Activated CD4-positive, alpha-beta T cell treated with anti-CD3 and anti-CD28 coated beads, Interleukin-2, amount 50 U/mL, for 24 hours (primary cell): Measurements from ENCODE around the gene NRARP.
A peak's percentile ranks its signal among the peaks of the same experiment; 100 is the strongest.

Source experiments
- DNase-seq, 2 donors: peaks; one replicate each; pipeline ENCODE4 v3.0.0-alpha.2; 2020; ENCODE audit warnings: low read depth in 1 of 2, low spot score in 1 of 2

NRARP gene

DNA sequence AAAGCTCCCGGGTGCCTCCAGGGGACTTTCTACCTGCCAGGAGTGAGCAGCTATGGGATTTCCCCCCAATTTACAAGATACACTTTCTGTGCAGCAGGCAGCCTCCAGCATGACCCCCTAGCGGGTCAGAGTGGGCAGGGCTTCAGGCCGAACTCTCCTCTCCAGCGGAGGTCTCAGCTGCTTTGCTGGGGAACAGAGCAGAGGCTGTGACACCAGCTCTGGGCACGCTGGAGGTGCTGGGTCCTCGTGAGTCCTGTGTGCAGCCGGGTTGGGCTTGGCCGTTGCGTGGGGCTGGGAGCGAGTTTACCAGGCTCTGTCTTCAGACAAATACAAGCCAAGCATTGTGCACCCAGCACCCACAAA is 2.9 kb downstream of the NRARP start:
- no peak for DNase-seq

DNA sequence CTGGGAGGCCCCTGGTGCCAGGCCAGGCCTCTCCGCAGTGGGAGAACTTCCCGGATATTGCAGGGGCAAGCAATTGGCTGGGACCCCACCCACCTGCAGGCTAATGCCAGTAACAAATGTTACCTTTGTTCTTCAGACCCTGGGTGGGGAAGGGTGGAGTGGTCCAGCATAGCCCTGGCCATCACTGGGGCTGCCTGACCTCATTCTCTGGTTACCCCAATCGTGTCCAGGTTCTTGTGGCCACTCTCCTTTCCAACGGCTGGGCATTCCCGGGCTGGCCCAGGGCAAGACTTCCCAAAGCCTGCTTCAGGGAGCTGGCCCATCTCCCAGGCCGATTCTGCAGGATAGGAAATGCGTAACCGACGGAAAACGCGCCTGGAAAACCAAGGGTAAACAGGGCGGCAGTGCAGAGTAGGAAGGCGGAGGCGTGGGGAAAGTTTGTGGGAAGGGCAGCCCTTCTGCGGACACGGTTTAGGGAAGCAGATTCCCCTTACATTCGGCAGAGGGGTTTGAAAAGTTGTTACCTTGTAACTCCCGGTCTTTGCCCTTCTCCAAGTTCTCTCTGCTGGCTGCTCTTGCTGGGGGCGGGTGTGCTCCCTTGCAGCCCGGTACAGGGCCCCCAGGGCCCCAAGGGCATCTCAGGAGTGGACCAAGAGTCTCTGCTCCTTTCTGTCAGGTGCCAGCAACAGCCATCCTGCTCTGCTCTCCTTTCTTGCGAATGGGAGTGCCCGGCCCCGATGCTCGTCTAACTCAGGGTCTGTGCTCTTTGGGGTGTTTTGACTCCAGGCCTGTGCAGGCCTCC is 3.5 kb downstream of the NRARP start:
- no peak for DNase-seq

DNA sequence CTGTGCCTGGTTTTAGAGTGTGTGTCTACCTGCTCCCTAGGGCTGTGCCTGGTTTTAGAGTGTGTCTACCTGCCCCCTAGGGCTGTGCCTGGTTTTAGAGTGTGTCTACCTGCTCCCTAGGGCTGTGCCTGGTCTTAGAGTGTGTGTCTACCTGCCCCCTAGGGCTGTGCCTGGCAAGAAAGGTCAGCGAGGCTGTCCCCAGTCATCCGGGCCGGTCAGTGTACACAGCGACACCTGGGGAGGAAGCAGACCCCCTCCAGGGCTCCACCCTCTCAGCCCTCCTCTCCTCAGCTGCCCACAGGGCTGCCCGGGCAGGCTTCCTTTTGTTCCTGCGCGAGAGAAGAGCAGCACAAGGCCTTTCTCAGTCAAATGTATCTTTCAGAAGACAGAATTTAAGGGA is 4.1 kb downstream of the NRARP start:
- DNase-seq, result no peak

DNA sequence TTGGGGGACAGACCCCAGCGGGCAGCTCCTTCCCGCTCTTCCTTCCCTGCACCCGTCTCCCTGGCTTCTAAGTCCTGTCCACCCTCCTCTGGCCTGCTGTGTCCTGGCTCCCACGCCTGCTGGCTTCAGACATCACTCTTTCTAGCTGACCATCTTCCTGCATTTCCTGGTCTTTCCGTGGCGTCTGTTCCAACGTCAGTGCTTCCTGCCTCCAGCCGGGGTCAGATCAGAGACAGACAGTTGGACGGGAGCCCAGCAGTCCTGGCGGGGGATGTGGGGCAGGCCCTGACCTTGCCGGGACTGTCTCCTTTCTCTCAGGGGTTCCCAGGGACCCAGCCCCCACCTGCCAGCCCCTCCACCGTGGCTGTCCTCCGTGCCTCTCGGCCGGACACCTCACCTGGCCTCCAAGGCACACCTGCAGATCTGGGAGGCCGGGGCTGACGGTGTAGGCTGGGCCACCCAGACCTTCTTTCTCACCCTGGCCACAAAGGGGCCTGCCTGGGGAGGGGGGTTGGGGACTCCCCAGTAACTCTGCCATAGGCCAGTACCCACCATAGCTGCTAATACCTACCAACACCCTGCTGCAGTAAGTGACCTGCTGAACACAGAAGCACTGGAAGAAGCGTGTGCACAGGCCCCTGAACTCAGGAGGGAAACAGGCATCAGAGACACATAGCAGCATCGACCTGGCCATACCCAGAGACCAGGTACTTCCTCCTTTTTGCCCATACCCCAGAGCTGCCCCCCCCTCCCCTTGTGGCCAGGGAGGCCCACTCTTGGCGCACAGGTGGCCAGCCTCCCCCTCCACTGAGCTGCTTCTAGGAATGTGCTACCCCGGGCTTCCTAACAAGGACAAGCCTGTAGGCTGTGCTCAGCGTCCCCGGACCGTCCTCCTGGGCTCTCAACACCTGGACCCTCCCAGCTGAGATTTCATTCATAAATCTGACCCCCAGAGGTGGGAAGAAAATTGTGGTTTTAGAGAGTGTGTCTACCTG is 5.1 kb downstream of the NRARP start:
- DNase-seq, result no peak

DNA sequence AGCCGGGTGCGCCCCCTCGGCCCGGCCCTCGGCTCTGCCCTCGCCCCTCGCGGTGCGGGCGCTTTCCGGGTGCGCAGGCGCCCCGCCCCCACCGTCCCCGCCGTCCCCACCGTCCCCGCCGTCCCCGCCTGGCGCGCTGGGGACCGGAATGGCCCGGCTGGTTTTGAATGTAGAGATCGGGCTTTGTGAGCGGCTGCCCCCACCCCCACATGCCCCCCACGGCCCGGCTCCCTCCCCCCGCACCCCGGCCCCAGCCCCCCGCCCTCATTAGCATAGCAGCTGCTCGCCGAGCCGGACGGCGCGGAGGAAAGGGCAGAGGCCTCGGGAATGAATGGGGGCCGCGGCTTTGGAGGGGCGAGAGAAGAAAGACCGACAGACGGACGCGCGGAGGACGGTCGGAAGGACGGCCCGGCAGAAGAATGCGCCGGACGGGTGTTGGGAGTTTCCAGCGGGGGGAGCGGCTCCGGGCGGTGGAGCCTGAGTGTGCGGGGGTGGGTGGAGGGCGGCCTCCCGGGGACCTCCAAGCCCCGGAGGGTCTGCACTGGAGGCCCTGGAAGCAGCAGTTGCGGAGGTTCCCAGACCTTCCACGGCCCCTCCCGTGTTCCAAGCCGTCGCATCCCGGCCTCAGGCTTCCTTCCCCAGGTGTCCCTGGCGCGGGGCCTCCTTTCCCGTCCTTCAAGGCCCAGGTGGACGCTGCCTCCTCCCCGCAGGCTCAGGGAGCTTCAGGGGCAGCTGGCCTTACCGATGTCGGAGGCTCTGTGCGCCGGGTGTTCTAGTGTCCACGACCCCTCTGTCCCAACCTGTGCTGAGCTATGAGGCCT is 6.0 kb downstream of the NRARP start:
- DNase-seq, result no peak

DNA sequence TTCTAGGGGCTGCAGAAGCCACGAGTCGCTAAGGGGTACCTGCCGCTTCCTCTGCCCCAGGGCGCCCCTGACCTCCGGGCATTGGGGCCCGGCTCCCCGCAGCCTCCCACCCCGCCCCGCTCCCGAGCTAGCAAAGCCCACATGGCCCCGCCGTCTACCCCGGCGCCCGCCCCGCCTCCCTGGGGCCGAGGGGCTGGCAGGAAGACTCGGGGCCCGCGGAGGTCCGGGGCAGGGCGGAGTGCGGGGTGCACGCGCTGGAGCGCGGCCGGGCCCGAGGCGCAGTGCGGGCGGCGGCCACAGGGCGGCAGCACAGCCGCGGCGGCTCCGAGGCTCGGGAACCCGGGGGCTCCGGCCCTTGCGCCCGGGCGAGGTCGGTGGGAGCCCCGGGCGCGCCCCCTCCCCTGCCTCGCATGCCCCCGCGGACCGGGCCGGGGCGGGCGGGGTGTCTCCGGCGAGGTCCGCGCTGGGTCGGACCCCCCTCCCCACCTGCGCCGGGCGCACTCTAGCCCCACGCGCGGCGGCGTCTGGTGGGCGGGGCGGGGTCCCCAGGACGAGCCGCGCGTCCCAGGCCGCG is 6.7 kb downstream of the NRARP start:
- peak in 1 of 2 donors; percentile 40 for DNase-seq

DNA sequence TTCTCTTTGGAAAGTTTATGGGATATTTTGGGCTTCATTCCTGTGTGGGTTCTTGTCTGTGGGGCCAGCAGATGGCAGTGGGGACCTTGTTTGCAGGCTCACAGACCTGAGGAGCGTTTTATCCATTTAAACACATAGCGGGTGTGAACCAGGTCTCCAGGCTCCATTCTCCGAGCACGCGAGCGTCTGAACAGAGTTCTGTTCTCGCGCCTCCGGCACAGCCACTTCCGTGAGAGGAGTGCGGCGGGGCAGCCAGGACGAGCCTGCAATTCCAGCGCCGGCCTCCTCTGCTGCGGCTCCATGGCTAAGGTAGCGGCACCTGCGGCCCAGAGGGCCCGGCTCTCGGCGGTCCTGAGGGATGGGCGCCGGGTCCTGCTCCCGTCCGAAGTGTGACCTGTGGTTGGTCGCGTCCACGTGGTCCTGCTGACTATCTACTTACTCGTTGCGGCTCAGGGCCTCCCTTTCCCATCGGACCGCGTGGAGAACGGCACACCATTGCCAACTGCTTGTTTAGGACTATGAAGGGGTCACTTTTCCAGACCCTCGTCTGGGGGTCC is 7.3 kb downstream of the NRARP start:
- DNase-seq, result no peak

DNA sequence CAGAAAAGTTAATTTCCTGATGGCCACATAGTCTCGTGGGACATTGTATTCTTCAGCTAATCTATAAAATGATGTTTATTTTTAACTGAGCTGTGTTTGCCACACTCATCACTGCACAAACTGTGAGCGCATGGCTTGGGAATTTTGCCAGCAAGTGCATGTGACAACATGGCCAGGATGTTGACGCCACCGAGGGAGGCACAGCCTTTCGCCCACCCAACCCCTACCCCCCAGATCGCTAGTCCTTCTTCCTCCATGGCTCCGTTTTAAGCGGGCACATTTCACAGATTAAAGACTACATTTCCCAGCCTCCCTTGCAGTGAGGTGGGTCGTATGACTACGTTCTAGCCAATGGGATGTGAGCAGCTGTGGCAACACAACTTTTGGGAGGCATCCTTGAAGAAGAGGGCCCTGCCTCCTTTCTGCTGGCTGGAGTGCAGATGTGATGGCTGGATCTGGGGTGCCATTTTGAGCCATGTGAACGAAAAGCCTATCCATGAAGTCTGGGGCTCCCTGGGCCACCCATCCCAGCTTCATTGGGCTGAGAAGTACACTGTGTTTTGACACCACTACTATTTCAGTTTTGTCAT is 7.9 kb downstream of the NRARP start:
- DNase-seq, result no peak

DNA sequence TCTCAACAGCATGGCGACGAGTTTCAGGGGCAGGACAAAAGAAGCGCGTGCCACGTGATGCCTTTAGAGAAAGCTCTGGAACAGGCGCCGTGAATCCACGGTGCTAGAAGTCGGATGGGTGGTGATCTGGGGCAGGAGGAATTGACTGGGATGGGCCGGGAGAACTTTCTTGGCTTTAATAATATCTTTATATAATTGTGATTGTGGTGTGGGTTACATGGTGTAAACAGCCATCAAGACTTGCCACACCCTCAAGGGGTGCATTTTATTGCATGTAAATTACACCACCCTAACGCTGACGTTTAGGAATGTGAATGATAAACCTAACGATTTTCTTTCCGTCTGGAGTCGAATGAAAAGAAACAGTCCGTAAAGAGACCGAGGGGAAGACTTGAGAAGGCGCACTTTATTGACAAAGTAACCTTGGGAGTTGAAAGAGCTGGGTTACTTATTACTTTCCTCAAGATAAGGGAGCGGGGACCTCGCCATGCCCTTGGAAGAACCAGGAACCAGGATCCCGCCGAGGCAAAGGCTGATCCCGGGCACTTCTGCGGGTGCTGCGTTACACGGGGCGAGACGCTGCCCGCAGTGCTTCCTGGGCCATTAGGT is 8.5 kb downstream of the NRARP start:
- no peak for DNase-seq

DNA sequence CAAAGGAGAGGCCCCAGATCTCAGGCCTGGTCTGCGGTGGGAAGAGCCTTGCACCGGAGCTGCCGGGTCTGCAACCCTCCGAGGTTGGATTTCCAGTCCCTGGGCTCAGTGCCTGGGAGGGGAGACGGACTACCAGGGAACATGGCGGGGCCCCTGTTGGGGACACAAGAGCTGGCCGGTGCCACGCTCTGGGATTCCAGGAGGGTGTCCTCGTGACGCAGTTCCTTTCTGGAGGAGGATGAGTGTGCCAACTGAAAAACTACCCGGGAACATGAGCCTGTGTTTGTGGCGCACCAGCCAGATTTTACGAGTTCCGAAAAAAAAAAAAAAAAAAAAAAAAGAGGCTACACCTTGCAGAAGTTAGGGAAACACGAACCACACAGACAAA is 9.0 kb downstream of the NRARP start:
- no peak for DNase-seq

DNA sequence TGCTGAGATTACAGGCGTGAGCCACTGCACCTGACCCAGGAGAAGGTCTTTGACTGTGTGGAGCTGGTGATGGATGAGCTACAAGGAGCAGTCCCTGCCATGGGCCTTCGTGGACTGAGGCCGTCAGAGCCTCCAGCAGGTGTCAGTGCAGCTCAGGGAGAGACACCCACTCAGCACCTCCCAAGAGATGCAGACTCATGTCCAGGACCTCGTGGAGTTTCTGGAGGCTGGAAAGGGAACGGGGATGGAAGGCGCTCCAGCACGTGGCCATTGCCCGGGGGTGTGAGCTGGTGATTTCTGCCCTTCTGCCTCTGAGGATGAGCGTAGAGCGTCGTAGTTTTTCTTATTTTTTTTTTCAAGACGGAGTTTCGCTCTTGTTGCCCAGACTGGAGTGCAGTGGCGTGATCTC is 15.1 kb downstream of the NRARP start:
- no peak for DNase-seq

DNA sequence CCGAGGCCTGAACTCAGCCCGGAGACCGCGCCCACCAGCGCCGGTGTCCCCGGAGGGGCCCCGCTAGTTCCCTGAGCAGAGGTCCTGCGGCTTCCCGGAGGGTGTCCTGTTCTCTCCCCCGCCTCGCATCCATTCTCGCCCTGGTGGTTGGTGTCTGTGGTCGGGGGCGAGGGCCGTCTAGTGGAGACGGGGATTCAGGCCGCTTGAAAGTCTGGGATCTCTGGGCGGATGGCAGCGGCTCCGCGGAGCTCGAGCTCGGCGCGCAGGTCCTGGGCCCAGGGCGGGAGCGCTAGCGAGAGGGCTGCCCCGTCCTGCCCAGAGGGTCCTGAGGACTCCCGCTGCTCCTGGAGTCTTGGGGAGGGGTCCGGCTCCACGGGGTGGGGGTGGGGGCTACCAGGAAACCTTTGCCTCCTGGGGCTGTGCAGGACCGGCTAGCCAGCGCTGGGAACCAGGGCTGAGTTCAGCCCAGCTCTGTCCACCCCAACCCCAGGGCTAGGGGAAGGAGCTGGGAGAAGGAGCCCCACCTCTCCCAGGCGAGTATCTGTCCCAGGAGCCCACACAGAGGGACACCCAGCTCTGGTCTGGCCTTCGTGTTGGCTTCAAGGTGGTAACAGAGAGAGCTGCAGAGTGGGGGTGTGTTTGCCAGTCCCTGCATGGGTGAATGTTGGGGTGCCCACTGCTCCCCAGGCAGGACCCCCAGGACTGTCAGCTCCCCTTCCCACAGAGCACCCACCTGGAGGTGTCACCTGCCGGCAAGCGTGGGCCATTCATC is 20.5 kb downstream of the NRARP start:
- no peak for DNase-seq

DNA sequence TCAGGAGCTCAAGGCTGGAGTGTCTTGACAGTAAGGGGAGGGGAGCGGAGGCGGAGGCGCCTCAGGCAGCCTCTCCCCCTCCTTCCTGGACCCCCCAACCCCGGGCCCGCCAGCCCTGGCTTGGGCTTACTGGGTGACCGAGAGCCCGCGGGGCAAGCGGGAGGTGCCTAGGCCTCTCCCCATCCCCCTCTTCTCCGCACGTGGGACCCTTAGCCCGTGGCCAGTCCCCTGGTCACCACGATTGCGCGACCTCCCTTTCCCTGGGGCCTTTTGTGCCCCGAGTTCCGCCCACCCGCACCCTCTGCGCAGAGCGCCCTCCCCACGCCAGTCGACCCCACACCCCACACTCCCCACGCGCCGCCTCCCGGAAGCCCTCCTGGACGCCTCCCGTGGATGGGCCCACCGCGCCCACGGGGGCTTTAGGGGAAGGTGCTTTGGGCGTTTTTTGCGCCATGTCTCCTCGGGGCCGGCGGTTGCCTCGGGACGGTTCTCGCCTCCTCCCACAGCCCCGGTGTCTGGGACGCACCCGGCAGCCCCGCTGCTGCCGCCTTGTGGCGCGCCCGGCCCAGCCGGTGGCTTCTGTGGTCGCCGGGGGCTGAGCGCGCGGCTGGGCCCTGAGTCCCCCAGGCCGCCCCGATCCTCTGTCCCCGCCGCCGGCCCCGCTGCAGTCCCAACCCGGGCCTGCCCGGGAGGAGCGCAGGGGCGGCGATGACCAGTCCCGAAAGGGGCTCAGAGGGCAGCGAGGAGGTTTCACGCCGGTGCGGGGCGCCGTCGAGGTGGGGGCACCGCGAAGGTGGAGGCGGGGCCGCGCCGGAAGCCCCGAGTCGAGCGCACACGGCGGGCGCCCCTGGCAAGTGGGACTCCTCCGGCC is 21.4 kb downstream of the NRARP start:
- no peak for DNase-seq

DNA sequence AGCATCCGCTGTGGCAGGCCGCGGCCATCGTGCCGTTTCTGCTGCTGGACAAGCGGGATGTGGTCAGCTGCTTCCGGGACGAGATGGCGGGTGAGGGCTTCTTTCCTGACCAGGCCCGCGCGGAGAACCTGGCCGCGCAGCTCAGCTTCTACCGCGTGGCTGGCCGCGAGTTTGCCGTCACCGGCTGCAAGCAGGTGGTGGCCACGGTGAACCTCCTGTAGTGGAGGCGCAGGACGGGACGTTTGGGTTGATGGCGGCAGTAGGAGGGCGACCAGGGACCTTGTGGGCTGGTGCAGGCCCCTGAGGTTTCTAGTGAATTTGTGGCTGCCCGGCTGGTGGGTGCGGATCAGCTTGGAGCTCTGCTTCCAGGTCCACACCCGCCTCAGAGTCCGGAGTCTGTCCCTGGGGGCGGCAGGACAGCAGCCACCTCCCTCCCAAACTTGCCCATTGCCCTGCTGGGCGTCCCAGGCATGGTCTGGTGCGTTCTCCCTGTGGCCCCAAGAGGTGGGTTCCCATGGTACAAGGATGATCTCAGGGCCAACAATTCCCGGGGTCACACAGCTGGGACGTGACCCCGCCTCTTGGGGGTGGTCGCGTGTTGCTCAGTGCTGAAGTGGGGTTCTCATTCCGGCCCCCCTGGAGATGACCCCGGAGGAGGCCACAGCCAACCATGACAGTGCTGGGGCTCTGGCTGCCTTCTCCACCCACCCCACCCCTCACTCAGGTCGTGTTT is 22.2 kb downstream of the NRARP start:
- DNase-seq, result no peak

DNA sequence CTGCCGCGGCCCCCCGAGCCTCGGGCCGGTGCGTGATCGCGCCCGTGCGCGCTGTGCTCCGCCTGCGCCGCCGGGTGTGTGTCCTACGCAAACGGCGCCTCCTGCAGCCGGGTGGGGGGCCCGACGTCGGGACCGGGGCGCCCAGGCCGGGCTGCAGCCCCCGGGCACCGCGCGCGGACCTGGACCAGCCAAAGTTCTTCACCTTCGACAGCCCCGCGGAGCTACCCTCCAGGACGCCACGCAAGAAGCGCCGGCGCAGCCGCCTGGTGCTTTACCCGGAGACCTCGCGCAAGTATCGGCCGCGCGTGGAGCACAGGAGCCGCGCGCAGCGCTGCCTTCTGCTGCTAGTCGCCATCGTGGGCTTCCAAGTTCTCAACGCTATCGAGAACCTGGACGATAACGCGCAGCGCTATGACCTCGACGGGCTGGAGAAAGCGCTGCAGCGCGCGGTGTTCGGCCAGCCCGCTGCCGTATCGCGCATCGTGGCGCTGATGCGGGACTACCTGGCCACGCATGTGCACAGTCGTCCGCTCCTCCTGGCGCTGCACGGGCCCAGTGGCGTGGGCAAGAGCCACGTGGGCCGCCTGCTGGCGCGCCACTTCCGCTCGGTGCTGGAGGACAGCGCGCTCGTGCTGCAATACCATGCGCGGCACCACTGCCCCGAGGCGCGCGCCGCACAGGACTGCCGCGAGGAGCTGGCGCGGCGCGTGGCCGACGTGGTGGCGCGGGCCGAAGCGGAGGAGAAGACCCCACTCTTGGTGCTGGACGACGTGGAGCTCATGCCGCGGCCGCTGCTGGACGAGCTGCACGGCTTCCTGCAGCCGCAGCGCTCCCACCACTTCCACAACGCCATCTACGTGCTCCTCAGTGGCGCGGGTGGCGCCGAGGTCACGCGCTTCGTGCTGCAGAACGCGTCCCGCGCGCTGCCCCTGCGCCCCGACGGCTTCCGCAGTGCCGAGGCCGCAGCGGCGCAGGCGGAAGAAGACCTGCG is 23.1 kb downstream of the NRARP start:
- no peak for DNase-seq

DNA sequence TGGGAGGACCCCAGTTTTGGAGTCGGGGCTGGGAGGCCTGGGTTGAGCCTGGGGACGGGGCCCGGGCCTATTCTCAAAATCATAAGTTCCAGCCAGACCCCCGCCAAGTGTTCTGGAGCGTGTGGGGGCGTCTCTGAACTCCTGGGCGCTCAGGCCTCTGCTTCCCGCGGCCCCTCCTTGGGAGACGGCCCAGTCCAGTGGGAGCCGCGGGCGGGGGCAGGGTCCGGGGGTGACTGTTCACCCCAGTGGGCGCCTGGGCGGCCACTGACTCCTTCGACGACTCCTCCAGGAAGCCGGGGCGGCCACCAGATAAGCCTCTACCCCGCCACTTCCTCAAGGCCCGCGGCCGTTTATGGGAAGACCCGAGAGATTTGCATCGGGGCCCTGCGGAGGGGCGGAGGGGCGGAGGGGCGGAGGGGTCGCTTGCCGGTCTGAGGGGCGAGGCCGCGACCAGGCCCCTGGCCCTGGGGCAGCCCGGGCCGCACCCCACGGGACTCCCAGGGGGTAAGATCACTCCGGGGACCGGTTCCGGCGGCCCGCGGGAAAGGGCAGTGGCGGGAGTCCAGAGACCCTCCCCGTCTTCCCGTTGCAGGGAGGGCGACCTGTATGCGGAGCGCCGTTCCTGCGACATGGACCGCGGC is 23.9 kb downstream of the NRARP start:
- DNase-seq, result no peak
